ENCODE data around the gene MYLK2.
A peak's percentile ranks its signal among the peaks of the same experiment; 100 is the strongest.

MYLK2 gene

GRCh38 chr20:31860390-31861134 is 41.4 kb downstream of the MYLK2 start:
- Histone ChIP-seq H3K9ac (peak overlapping the region; percentile 82), H3K4me2 (peak overlapping the region; percentile 100), H3K4me1 (peaks cover 71% of the 10 kb centered on the region)

GRCh38 chr20:31861135-31861384 is 41.9 kb downstream of the MYLK2 start:
- Histone ChIP-seq H4K20me1 (no peaks in the 10 kb centered on the region), H3K9me3 (no peaks in the 10 kb centered on the region), H3K4me2 (peak overlapping the region; percentile 100), H3K4me1 (peaks cover 71% of the 10 kb centered on the region), H3K27me3 (no peaks in the 10 kb centered on the region), H3K9ac (peak overlapping the region; percentile 82), H3K27ac (peak overlapping the region; percentile 61; the same call in 1 of the 2 replicates), H3K36me3 (no peaks in the 10 kb centered on the region), H3K4me3 (peak overlapping the region; percentile 75)
- no peak for TF ChIP-seq Cebpa-rat (IDR thresholded peaks at IDR 0.05)

More at GRCh38 chr20:31860390-31861134, 41.4 kb downstream of the MYLK2 start:
- no peak for TF ChIP-seq Cebpa-rat (IDR thresholded peaks at IDR 0.05)
- H3K27me3 ChIP-seq: no peaks in the 10 kb centered on the region
- no peaks in the 10 kb centered on the region for H4K20me1 ChIP-seq
- H3K9me3 ChIP-seq: no peaks in the 10 kb centered on the region
- no peaks in the 10 kb centered on the region for H3K36me3 ChIP-seq
- H3K27ac ChIP-seq: 0 out of 2 replicates have a peak overlapping the region, but pooled peaks have one; percentile 61
- peak overlapping the region; percentile 75 for H3K4me3 ChIP-seq

GRCh38 chr20:31861385-31862156 is 42.4 kb downstream of the MYLK2 start:
- H3K4me3 ChIP-seq: peak overlapping the region; percentile 75
- no peaks in the 10 kb centered on the region for H3K27me3 ChIP-seq
- H3K4me1 ChIP-seq: peaks cover 71% of the 10 kb centered on the region
- H4K20me1 ChIP-seq: no peaks in the 10 kb centered on the region
- peak overlapping the region; percentile 100 for H3K4me2 ChIP-seq
- H3K36me3 ChIP-seq: no peaks in the 10 kb centered on the region
- H3K27ac ChIP-seq: peak overlapping the region; percentile 61; the same call in 1 of the 2 replicates
- H3K9ac ChIP-seq: peak overlapping the region; percentile 82
- H3K9me3 ChIP-seq: no peaks in the 10 kb centered on the region
- TF ChIP-seq Cebpa-rat (IDR thresholded peaks at IDR 0.05): no peak

- TF ChIP-seq Cebpa-rat (IDR thresholded peaks at IDR 0.05): no peak
- H3K27me3 ChIP-seq: no peaks in the 10 kb centered on the region
- no peaks in the 10 kb centered on the region for H4K20me1 ChIP-seq
- no peak overlapping the region for H3K27ac ChIP-seq
- no peak overlapping the region for H3K4me3 ChIP-seq
- no peaks in the 10 kb centered on the region for H3K36me3 ChIP-seq
- peak overlapping the region; percentile 100 for H3K4me2 ChIP-seq
- no peak overlapping the region for H3K9ac ChIP-seq
- peaks cover 68% of the 10 kb centered on the region for H3K4me1 ChIP-seq
- no peaks in the 10 kb centered on the region for H3K9me3 ChIP-seq
These were observed 43.0 kb downstream of the MYLK2 start for GRCh38 chr20:31862157-31862470.

- no peaks in the 10 kb centered on the region for H3K36me3 ChIP-seq
- H3K27ac ChIP-seq: no peak overlapping the region
- H4K20me1 ChIP-seq: no peaks in the 10 kb centered on the region
- no peak for TF ChIP-seq Cebpa-rat (IDR thresholded peaks at IDR 0.05)
- no peaks in the 10 kb centered on the region for H3K27me3 ChIP-seq
- no peak overlapping the region for H3K4me3 ChIP-seq
- no peaks in the 10 kb centered on the region for H3K9me3 ChIP-seq
- no peak overlapping the region for H3K9ac ChIP-seq
- peak overlapping the region; percentile 67; the same call in 1 of the 2 replicates for H3K4me2 ChIP-seq
- H3K4me1 ChIP-seq: peaks cover 64% of the 10 kb centered on the region
These were observed 43.4 kb downstream of the MYLK2 start for GRCh38 chr20:31862506-31862905.

GRCh38 chr20:31863296-31864085 is 44.3 kb downstream of the MYLK2 start:
- Histone ChIP-seq H3K36me3 (no peaks in the 10 kb centered on the region), H3K4me3 (no peak overlapping the region), H3K4me1 (peaks cover 62% of the 10 kb centered on the region), H3K9me3 (no peaks in the 10 kb centered on the region), H4K20me1 (no peaks in the 10 kb centered on the region), H3K9ac (no peak overlapping the region; the same call in 1 of the 2 replicates), H3K27me3 (no peaks in the 10 kb centered on the region), H3K27ac (no peak overlapping the region), H3K4me2 (peak overlapping the region; percentile 67)
- TF ChIP-seq Cebpa-rat (IDR thresholded peaks at IDR 0.05): no peak

- Histone ChIP-seq H3K36me3 (no peaks in the 10 kb centered on the region), H3K27me3 (peaks cover 8% of the 10 kb centered on the region), H3K4me2 (peak overlapping the region; percentile 67), H3K9me3 (no peaks in the 10 kb centered on the region), H3K27ac (no peak overlapping the region), H4K20me1 (no peaks in the 10 kb centered on the region), H3K9ac (no peak overlapping the region; the same call in 1 of the 2 replicates), H3K4me1 (peaks cover 62% of the 10 kb centered on the region), H3K4me3 (no peak overlapping the region)
- no peak for TF ChIP-seq Cebpa-rat (IDR thresholded peaks at IDR 0.05)
These were observed 45.6 kb downstream of the MYLK2 start for GRCh38 chr20:31864521-31865400.

- H4K20me1 ChIP-seq: no peaks in the 10 kb centered on the region
- H3K36me3 ChIP-seq: no peaks in the 10 kb centered on the region
- no peak overlapping the region for H3K9ac ChIP-seq
- peaks cover 62% of the 10 kb centered on the region for H3K4me1 ChIP-seq
- no peaks in the 10 kb centered on the region for H3K9me3 ChIP-seq
- no peak overlapping the region for H3K4me2 ChIP-seq
- H3K4me3 ChIP-seq: no peak overlapping the region
- peaks cover 23% of the 10 kb centered on the region for H3K27me3 ChIP-seq
- no peak for TF ChIP-seq Cebpa-rat (IDR thresholded peaks at IDR 0.05)
- no peak overlapping the region for H3K27ac ChIP-seq
These were observed 47.1 kb downstream of the MYLK2 start for GRCh38 chr20:31866221-31866620.
